Ovary (tissue), 3 donors: ENCODE measurements around the gene PAQR7.

Experiments used
- EP300 ChIP-seq: sonication (generic); formaldehyde crosslinking; IDR thresholded peaks from one replicate; pipeline ENCODE4 v1.6.1; 2017; ENCODE audit warnings: antibody characterized with exemption
- POLR2A ChIP-seq: fragments of 450-650 bp; IDR thresholded peaks from one replicate; pipeline ENCODE4 v1.6.1; 2017; ENCODE audit warnings: antibody characterized with exemption, mild to moderate bottlenecking, moderate library complexity
- TF ChIP-seq, protein P1 (sequence below), 3 donors: fragments of 450-650 bp in 2 of 3; fragments of 200-600 bp in 1 of 3; IDR thresholded peaks; one replicate each; pipeline versions ENCODE4 v1.5.1 to v1.8.0; 2016 to 2022; ENCODE audit warnings: antibody characterized with exemption in 3 of 3, mild to moderate bottlenecking in 1 of 3
- donor health status: DM: no; HTN: no; CAD: no.

DNA sequence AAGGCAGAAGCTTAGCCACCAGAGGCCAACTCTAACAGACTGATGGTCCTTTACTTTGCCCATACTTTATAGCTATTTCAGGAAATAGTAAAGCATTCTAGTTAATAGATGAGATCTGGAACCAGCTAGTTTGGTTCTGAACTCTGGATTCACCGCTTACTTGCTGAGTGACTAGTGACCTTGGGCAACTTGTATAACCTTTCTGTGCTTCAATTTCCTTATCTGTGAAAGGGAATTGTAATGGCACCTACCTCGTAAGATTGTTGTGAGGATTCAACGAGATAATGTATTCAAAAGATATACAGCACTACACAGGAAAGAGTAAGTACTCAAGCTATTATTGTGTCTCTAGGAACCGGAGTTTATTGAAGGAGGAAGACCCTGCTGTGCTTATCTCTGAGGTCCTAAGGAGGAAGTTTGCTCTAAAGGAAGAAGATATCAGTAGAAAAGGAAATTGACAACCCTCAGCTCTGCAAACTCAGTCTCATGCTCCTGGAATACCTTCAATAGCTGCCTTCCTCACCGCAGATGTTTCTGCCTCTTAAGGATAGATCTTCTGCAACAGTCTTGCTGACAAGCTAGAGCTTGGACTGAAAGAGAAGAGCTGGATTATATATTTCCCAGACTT lies 43.8 kb downstream of the PAQR7 start:
- TF ChIP-seq, protein P1, sequence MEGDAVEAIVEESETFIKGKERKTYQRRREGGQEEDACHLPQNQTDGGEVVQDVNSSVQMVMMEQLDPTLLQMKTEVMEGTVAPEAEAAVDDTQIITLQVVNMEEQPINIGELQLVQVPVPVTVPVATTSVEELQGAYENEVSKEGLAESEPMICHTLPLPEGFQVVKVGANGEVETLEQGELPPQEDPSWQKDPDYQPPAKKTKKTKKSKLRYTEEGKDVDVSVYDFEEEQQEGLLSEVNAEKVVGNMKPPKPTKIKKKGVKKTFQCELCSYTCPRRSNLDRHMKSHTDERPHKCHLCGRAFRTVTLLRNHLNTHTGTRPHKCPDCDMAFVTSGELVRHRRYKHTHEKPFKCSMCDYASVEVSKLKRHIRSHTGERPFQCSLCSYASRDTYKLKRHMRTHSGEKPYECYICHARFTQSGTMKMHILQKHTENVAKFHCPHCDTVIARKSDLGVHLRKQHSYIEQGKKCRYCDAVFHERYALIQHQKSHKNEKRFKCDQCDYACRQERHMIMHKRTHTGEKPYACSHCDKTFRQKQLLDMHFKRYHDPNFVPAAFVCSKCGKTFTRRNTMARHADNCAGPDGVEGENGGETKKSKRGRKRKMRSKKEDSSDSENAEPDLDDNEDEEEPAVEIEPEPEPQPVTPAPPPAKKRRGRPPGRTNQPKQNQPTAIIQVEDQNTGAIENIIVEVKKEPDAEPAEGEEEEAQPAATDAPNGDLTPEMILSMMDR (IDR thresholded peaks at IDR 0.05), result no peak
- no peak for TF ChIP-seq POLR2A
- TF ChIP-seq EP300, result no peak
